HG03280 (cell line): Measurements from ENCODE around the gene CACNA1A.
"Not testable (repeated sequence)": the region's sequence is repeated elsewhere in the genome, so short reads cannot be mapped to it uniquely, and the experiment has no call there.

Experiments used
- ATAC-seq: cut with Tn5 transposase; IDR thresholded peaks from one replicate; pipeline ENCODE4 v1.9.1; 2021; ENCODE audit warnings: mild to moderate bottlenecking, moderate library complexity; ENCODE audit not compliant: unreplicated experiment

Gene CACNA1A

DNA sequence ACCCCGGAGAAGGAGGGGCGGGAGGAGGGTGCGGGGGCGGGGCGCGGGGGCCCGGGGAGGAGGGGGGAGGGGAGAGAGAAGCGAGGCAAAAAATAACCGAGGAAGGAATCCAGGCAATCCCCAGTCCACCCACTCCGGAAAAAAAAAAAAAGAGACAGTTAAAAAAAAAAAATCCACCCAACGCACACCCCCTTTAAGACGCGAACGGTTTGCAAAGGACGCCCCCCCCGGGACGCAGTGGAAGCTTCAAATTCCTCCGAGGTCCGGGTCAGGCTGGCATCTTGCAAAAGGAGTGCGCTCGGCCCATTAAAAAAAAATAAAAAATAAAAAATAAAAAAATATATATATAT lies at the start of gene CACNA1A:
Gene CACNA1A (minus strand): TSS at position 9 of the 350 bp plus-strand sequence. CDS start 255 bp downstream, outside the sequence.
- ATAC-seq: no peak

DNA sequence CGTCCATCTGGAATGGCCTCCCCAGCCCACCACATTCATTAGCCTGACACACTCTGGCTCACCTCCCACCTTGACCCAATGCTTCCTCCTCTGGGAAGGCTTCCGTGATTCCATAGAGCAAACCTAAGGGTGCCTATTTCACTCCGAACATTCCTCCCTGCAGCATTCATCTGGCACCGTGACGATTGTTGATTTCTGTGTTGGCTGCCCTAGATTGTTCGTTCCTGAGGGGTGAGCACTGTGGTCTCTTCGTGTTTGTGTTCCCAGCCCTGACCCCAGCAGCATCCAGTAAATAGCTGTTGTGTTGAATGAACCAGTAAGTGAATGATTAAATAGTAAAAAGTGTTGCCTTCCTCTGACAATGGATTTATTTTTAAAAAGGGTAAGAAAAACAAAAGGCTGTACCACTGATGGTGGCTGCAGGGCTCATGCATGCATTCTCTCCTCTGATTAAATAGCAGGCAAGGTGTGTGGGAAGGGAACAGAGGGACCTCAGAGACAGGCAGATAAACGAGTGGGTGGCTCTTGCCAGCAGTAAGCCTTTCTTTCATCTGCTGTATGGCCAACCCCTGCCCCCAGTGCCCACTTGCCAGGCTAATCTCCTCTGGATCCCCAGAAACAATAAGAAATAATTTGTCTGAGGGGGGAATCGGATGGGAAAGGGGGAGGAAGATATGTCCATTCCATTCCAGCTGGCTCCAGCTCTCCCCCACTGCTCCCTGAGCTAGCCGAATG lies 48.4 kb upstream of the CACNA1A start:
- ATAC-seq: no peak

DNA sequence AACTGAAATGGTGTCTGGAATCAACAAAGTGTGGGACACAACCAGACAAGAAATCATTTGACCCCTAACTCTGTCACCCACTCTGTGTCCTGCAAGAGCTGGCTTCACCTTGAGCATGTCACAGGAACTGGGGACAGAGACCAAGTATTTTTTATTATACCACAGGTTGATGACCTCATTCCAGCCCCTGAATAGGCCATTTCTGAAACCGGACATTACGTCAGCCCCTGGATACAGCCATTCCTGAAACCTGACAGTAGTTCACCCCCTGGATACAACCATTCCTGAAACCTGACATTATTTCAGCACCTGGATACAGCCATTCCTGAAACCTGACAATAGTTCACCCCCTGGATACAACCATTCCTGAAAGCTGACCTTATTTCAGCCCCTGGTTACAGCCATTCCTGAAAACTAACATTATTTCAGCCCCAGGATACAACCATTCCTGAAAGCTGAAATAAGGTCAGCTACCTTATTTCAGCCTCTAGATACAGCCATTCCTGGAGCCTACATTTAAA lies 47.7 kb upstream of the CACNA1A start:
- no peak for ATAC-seq

DNA sequence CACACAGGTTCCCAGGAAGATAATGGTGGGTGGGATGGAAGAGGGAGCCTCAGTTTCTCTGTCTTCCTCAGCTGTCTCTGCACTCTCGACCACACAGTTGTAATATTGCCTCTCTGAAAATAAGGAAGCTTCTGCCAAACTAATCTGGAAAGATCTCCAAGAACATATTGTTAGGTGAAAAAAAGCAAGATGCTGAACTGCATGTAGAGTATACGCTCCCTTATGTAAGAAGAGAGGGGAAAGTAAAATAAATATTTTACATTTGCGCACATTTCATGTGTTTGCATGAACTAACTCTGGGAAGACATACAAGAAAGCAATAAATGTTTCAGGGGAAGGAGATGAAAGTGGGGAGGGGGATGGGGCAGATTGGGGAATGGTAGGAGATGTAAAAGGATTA lies 41.9 kb upstream of the CACNA1A start:
- no peak for ATAC-seq

DNA sequence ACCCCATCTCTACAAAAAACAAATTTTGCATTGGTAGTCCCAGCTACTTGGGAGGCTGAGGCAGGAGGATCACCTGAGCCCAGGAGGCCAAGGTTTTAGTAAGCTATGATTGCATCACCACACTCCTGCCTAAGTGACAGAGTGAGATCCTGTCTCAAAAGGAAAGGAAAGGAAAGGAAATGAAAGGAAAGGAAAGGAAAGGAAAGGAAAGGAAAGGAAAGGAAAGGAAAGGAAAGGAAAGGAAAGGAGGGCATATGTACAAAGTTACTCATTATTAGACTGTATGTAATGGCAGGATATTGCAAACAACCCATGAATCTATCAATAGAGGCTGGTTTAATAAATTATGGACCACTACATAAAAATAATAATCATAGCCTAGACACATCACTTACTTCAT lies 40.8 kb upstream of the CACNA1A start:
- no peak for ATAC-seq

DNA sequence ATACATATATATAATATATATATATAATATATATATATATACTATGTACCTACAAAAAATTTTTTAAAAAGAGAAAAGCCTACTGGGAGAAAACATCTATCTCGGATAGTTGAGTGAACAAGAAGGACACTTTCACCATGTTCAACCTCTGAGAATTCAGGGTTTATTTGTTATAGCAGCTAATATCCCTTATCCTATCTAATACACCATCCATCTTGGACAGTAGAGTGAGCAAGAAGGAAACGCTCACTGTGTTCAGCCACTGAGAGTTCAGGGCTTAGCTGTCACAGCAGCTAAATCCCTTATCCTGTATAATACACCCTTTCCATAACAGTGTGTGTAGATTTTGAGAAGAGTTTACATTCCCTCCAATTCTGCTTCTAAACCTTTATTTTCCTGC lies 38.1 kb upstream of the CACNA1A start:
- no peak for ATAC-seq

DNA sequence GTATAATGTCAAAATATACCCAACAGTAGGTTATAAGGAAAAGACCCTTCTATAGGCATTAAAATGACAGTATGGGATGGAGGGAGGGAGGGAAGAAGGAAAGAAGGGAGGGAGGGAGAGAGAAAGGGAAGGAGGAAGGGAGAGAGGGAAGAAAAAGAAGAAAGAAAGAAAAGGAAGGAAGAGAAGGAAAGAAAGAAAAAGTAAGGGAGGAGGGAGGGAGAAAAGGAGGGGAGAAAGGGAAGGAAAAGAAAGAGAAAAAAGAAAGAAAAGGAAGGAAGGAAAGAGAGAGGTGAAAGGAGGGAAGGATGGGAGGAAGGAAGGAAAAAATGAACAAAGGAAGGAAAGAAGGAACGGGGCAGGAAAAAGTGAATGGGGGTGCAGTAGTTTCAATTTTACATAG lies 35.3 kb upstream of the CACNA1A start:
- no peak for ATAC-seq

DNA sequence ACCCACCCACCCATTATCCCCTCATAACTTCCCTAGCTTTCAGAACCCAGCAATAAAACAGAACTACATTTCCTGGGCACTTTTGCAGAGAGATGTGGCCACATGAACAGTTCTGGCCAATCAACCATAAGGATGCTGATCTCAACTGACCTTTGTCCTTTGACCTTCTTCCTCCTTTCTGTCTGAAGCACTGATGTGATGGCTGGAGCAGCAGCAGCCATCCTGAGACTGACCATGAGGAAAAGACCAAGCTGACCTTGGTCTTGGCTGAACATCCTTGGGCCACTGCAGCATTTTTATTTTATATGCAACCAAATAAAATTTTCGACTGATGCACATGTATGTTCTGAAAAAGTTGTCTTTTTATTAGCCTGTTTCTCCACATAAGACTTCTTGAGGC lies 33.1 kb upstream of the CACNA1A start:
- no peak for ATAC-seq

DNA sequence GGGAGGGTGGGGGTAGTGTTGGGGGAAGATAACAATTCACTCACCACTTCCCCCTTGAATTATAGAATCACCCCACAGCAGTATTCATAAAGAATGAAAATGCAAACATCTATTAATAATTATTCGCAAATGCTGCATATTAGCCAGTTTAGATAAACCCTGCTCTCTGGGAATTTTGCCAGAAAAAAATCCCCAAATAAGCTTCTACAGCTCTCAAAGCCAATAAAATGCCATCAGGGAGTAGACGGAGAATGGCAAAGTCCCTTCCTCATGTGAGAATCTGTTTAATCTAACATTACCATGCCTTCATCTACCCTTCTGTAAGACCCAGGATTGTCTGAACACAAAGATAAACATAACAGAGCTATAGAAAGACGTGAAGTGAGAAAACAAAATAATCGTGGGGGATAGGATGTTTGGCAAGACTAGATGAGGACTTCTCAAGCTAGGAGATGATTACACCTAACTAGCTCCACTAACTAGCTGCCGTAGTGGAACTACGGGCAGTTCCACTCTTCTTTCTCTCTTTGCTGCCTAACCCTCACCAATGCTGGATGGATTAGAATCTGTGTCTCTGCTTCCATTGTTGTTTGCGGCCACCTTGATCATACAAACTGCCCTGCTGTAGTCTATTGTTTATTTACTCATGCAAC lies 32.4 kb upstream of the CACNA1A start:
- no peak for ATAC-seq

DNA sequence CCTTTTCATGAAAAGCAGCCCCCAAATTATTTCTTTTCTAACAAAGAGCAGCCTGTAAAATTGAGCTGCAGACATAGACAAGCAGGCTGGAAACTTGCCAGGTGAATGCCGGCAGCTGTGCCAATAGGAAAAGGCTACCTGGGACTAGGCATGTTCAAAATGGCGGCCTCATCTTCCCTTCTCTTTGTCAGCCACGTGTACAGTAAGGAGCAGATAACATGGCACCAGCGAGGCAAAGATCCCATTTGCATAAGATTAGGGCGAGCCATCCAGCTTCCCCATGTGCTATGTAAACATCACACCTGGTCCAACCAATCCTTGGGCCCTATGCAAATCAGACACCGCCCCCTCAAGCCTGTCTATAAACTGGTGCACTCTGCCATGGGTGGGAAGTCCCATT lies 31.2 kb upstream of the CACNA1A start:
- ATAC-seq: no peak

DNA sequence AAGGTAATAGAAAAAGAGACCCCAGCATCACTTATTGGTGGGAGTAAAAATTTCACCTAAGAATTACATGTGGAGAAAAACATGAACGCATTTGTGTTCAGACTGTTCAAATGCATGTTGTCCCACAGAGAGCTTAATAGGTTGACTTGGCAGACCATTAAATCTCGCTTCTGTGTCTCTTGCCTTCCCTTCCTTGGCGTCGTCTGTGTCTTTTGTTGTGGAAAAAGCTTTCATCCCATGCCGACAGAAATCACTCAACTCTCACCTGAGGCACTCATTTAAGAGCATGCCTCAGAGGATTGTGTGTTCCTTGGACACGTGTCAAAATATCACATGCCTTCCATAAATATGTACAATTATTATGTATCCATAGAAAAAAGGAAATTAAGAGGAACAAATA lies 24.4 kb upstream of the CACNA1A start:
- no peak for ATAC-seq

DNA sequence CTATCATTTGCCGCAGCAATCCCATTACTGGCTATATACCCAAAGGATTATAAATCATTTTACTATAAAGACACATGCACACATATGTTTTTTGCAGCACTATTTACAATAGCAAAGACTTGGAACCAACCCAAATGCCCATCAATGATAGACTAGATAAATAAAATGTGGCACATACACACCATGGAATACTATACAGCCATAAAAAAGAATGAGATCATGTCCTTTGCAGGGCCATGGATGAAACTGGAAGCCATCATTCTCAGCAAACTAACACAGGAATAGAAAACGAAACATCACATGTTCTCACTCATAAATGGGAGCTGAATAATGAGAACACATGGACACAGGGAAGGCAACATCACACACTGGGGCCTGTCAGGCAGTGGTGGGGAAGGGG lies 23.4 kb upstream of the CACNA1A start:
- ATAC-seq: not testable (repeated sequence)

DNA sequence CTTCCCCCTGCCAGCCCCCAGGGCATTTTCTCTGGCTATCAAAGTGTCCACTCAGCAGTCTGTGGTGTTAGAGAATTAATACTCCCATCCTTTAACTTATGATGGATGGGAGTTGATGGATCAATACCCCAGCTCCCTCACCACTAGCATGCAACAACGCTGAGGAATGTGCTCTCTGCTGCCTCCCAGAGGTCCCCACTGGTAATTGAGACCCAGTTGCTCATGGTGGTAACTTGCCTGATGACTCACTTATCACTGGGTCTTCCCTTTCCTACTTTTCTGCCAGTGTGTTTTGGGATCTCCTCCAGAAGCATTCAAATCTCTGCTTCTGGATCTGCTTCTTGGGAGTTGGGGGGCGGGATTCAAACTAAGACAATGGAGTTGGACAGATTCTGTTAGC lies 20.3 kb upstream of the CACNA1A start:
- ATAC-seq: no peak

DNA sequence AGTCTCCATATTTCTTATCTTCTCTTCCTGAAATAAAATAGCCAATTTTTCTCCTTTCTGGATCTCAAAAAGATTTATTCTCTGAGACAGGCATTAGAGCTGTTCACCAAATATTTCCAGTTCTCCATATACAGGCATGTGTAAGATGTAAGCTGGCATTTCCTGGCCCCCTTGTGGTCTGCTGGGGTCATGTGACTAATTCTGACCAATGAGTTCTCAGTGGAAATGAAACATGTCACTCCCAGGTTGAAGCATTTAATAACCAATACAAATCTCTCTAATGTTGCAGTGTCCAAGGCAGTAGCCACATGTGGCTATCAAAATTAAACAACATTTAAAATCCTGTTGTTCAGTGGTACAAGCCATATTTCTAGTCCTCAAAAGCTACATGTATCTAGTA lies 14.8 kb upstream of the CACNA1A start:
- ATAC-seq: no peak

DNA sequence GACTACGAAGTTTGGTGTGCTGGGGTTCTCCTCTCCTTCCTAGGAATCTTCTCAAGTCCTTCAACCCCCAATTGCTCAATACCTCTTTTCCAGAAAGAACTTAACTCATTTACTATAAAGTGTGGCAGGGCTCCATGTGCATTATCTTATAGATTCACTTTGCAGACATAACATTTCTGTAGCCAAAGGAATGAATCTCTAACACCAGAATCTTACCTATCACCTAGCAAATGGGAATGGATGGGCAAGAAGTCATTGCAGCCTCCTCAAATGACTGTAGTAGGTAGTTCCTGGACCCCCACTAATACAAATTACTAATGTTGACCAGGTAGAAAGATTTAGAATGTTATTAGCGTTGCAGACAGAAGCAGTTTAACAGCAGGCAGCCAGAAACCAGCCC lies 5.7 kb upstream of the CACNA1A start:
- no peak for ATAC-seq

DNA sequence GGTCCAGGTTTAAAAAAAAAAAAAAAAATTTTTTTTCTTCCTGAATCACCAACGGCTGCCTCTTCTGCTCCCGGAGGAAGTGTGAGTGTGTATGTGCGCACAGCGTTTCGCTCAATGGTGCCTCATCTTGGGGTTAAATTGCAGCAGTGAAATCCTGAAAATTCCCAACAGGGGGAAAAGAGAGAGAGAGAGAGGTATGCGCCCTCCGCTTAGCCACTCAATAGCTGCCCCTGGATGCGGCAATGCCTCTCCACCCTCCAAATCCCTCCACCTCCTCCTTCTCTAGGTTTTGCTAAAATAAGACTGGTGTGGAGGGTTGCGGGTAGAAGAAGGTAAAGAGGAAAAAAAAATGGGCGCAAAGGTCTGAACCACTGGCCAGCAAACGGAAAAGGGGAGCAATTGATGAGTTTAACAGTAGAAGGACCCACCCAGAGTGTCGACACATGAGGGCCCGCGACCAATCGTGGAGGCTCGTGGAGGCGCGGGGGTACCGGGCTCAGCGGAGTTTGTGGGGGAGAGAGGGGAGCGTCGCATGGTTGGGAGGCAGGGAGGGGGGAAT lies 853 bp upstream of the CACNA1A start:
- no peak for ATAC-seq

DNA sequence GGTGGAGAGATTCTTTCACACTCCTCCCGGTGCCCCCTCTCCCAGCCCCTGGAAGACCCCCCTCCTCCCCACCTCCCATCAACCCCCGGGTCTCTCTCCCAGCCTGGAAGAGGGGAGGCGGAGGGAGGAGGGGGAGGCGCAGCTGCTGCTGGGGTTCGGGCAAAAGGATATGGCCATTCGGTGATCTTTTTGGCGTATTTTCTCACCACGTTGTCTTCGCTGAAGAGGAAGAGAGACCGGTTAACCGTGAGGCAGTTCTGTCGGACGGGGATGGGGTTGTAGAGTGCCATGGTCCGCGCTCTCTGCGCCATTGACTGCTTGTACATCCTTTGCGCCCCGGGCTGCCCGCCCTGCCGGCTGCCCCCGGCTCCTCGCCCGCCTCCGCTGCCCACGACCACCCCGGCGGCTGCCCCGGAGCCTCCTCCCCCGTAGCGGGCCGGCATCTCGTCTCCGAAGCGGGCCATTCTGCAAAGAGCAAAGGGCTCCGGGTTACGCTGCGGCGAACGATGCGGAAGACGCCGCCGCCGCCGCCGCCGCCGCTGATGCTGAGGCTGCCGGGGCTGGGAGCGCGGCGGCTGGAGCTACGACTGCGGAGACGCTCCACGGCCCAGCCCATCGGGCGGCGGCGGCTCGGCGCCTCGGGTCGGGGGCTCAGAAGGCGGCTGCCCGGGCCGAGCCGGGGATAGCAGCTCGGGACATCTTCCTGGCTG lies 363 bp downstream of the CACNA1A start:
- ATAC-seq: no peak

DNA sequence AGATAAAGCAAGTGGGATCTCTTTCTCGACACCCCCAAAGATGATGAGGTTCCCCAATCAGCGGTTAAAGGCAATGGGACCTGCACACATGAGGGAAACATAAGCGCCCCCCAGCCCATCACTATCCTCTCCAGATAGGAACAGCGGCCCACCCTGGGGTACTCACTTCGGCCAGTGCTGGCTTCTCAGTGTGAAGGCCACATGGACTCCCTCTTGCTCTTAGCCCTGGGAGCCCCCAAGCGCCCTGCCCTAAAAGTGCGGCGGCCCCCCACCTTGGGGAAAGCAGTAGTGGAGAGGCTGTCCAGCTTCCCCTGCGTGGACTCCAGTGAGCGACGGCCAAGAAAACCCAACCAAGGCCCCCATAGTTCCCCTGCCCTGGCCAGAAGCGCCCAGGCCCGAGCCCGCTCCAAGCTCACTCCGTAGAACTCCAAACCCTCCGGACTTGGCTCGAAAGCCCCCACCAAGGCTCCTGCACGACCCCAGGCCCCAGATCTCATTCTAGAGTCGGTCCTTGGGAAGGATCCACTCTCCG lies 1.0 kb downstream of the CACNA1A start:
- ATAC-seq: no peak

DNA sequence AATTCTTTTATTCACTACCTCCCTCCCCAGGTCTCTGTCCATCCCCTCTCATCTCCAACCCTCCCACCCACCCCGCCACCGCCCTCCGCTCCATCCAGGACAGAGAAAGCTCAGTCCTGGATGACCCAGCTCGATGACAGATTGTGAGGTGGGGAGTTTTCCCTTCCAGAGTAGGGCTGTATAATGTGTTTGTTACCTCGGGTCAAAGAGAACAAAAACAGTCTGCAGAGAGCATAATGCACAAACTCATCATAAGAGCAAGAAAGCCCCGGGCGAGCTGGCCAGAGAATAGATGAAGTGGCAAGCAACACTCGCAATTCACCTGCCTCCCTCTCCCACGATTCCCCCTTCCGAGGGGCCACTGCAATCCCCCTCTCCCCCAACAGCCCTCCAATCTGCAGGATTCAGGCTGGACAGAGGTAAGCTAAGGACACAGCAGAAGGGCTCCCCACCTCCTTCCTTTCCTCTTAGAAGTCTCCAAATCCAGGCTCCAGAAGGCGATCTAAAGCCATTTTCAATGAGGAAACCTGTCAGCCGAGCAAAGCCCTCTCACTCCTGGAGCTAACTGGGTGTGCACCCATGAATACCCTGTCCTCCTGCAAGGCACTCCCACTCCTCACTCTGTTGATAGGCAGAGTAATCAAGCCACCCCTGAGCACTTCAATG lies 2.6 kb downstream of the CACNA1A start:
- ATAC-seq: no peak

DNA sequence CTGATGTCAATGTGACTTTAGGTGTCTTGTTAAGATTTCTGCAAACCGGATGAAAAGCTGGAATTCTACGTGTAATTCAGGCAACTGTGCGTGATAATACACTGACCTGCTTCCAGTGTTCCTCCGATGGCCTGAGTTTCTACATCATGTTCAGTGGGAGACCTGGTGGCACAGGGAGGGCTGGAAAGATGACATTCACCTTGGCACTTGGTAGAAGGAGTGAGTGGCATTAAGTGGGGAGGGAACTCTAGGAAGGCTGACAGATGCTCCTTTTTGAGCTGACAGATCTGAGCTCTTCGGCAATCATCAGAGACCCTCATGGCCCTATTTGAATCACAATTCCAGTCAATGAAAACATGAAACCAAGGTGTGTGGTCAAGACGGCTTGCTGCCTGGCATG lies 4.0 kb downstream of the CACNA1A start:
- no peak for ATAC-seq

DNA sequence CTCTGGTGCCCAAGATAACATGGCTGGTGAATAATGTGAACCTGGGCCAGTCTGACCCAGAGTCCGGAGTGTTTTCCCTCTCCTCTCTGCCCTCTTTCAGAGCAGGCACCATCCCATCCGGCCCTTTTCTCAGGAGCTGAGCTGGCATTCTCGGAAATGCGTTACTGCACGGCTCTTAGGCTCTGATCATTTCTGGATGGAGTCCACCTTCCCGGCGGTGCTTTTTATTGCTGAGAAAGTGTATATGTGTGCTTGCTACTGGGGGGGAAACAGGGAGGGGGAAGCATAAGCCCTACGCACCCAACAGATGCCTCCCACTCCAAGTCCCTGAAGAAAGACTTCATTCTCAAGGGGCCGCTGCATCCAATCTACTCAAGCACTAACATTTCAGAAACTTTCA lies 6.6 kb downstream of the CACNA1A start:
- no peak for ATAC-seq
